ENCODE data around the gene LEP.

GRCh38 chr7:128231021-128231420 is 10.1 kb upstream of the LEP start:
- TF ChIP-seq, protein P1, sequence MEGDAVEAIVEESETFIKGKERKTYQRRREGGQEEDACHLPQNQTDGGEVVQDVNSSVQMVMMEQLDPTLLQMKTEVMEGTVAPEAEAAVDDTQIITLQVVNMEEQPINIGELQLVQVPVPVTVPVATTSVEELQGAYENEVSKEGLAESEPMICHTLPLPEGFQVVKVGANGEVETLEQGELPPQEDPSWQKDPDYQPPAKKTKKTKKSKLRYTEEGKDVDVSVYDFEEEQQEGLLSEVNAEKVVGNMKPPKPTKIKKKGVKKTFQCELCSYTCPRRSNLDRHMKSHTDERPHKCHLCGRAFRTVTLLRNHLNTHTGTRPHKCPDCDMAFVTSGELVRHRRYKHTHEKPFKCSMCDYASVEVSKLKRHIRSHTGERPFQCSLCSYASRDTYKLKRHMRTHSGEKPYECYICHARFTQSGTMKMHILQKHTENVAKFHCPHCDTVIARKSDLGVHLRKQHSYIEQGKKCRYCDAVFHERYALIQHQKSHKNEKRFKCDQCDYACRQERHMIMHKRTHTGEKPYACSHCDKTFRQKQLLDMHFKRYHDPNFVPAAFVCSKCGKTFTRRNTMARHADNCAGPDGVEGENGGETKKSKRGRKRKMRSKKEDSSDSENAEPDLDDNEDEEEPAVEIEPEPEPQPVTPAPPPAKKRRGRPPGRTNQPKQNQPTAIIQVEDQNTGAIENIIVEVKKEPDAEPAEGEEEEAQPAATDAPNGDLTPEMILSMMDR (IDR thresholded peaks at IDR 0.05 in 2 of 3, conservative IDR thresholded peaks at IDR 0.05 in 1 of 3; ENCODE audit: borderline replicate concordance in 1 of 3, insufficient read depth in 1 of 3, low read depth in 2 of 3, low read length in 2 of 3): no peak
- TF ChIP-seq POLR2AphosphoS5 (IDR thresholded peaks at IDR 0.05; ENCODE audit: low read depth, low read length) (no peak), YY1 (IDR thresholded peaks at IDR 0.05; ENCODE audit: extremely low read depth, insufficient replicate concordance, low read depth, low read length) (no peak), POLR2A (IDR thresholded peaks at IDR 0.05; ENCODE audit: borderline replicate concordance, extremely low read depth, insufficient read depth, insufficient read length) (no peak), EZH2 (IDR thresholded peaks at IDR 0.05) (no peak), ZNF274 (IDR thresholded peaks at IDR 0.05; ENCODE audit: low read depth, low read length) (no peak), EZH2phosphoT487 (IDR thresholded peaks at IDR 0.05; ENCODE audit: borderline replicate concordance) (no peak), RAD21 (IDR thresholded peaks at IDR 0.05; ENCODE audit: low read depth) (no peak), SP1 (IDR thresholded peaks at IDR 0.05; ENCODE audit: low read depth) (no peak), JUND (IDR thresholded peaks at IDR 0.05) (no peak), ELF1 (IDR thresholded peaks at IDR 0.05; ENCODE audit: borderline replicate concordance, low read depth) (no peak)
- TF ChIP-seq, protein P2, sequence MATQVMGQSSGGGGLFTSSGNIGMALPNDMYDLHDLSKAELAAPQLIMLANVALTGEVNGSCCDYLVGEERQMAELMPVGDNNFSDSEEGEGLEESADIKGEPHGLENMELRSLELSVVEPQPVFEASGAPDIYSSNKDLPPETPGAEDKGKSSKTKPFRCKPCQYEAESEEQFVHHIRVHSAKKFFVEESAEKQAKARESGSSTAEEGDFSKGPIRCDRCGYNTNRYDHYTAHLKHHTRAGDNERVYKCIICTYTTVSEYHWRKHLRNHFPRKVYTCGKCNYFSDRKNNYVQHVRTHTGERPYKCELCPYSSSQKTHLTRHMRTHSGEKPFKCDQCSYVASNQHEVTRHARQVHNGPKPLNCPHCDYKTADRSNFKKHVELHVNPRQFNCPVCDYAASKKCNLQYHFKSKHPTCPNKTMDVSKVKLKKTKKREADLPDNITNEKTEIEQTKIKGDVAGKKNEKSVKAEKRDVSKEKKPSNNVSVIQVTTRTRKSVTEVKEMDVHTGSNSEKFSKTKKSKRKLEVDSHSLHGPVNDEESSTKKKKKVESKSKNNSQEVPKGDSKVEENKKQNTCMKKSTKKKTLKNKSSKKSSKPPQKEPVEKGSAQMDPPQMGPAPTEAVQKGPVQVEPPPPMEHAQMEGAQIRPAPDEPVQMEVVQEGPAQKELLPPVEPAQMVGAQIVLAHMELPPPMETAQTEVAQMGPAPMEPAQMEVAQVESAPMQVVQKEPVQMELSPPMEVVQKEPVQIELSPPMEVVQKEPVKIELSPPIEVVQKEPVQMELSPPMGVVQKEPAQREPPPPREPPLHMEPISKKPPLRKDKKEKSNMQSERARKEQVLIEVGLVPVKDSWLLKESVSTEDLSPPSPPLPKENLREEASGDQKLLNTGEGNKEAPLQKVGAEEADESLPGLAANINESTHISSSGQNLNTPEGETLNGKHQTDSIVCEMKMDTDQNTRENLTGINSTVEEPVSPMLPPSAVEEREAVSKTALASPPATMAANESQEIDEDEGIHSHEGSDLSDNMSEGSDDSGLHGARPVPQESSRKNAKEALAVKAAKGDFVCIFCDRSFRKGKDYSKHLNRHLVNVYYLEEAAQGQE (IDR thresholded peaks at IDR 0.05; ENCODE audit: low read depth): no peak
- TF ChIP-seq, protein P3, sequence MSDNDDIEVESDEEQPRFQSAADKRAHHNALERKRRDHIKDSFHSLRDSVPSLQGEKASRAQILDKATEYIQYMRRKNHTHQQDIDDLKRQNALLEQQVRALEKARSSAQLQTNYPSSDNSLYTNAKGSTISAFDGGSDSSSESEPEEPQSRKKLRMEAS (IDR thresholded peaks at IDR 0.05): no peak
